GM18951 (cell line): ENCODE data around the gene DNAJC5G.

Experiments used
- POLR2A ChIP-seq: IDR thresholded peaks from 4 replicates; pipeline ENCODE4 v1.6.1; 2011; ENCODE audit warnings: mild to moderate bottlenecking; ENCODE audit not compliant: insufficient read length, insufficient read depth; ENCODE audit errors: extremely low read depth
- in situ Hi-C: fragments of 300-500 bp; cut with MboI; formaldehyde crosslinking; loops from one replicate; pipeline ENCODE4 v1.12.0; 2022; ENCODE audit warnings: low sequenced_read_pairs, mixed read lengths, inconsistent platforms; ENCODE audit not compliant: unreplicated experiment

Gene DNAJC5G

DNA sequence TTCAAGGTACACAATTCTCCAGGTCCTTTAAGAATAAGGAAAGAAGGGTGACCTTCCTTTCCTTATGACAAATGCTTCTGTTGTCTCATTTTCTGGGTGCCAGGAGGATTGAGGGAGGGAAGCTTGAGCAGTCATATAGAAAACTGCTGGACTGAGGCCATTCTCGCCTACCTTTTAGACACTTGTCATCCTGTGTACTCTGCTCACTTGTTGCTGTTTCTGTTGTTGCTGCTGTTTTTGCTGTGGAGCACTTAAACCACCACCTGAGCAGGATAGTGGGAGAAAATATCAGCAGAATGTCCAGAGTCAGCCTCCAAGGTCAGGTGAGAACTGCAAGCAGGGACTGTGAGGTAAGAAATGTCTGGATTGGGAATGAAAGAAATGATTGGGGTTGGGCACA lies 2.8 kb downstream of the DNAJC5G start:
- in situ Hi-C loops = loop anchor here (10.0 kb wide), 1 partner anchor 323 kb away; no protein-coding TSS in a partner anchor
- no peak for TF ChIP-seq POLR2A

DNA sequence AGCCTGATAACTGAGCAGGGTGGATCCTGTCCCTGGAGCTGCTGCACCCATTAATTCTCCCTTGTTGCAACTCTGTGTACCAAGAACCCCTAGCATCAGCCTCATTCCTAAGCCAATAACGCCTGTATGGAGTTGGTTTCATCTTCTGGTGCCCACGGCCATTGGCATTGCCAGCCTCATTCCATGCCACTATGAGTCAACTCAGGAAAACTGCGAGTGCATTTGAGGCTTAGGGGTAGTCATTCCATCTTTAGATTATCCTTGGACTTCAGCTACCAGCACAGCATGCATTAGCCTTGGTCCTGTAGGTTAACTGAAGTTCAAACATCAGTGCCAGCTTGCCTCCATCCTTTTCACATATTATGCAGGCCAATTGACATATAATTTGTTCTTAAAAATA lies 5.6 kb downstream of the DNAJC5G start:
- TF ChIP-seq POLR2A = no peak

DNA sequence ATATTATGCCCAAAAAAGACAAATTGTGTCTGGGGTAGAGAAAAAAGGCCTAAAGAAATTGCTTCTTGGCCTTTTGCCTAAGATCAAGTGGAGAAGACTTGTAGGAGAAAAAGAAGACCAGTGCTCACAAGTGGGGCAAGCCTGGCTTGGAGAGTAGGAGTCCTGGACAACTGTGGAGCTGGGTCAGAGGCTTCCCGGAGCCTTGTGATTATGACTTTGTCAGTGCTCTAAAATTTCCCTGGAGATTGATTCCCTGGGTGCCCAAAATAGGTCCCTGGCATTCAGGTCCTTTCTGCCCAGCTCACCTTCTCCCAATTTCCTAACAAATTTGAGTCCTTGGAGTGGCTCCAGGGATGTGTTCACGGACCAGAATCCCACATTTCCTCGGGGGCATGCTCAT lies 6.2 kb downstream of the DNAJC5G start:
- in situ Hi-C loops = loop anchor here (10.0 kb wide), 1 partner anchor 177 kb away; no protein-coding TSS in a partner anchor
- TF ChIP-seq POLR2A = no peak

More for the DNA sequence above, 5.6 kb downstream of the DNAJC5G start:
- in situ Hi-C loops = loop anchor here (10.0 kb wide), 1 partner anchor 176 kb away; no protein-coding TSS in a partner anchor

DNA sequence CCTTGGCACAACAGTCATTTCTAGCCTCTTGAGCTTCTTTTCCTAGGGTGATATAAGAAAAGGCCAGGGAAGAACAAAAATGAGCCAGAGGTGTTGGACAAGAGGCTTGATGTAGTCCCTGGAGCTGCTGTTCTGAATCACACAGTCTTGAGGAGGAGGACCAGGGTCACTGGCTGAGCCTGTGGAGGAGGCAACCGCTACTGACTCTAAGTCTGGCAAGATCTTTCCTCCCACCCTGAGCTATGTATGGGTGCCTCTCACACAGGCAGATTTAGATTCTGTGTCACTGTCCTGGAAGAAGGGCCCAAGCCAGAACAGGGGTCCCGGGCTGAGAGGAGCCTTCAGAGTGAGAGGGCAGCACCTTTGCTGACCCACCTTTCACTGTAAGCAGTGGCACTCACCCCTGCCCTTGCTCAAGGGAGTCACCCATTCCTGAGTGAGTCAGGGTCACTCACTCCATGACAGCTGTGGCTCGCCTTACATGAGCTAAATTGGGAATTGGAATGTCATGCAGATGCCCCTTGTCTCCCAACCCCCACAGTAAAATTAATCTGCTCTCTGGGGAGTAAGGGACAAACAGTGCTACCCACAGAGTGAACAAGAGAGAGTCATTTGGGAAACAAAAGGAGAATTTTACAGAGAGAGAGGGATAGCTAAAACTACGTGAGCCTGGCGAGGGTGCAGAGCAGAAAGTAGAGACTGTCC lies 6.8 kb downstream of the DNAJC5G start, which contains the start of gene TRIM54:
Gene TRIM54, plus strand, starts transcription at position 575 of the 705 bp plus-strand sequence. CDS start 303 bp downstream, outside the sequence.
- in situ Hi-C loops = loop anchor here (10.0 kb wide), 1 partner anchor 177 kb away; no protein-coding TSS in a partner anchor
- no peak for TF ChIP-seq POLR2A

DNA sequence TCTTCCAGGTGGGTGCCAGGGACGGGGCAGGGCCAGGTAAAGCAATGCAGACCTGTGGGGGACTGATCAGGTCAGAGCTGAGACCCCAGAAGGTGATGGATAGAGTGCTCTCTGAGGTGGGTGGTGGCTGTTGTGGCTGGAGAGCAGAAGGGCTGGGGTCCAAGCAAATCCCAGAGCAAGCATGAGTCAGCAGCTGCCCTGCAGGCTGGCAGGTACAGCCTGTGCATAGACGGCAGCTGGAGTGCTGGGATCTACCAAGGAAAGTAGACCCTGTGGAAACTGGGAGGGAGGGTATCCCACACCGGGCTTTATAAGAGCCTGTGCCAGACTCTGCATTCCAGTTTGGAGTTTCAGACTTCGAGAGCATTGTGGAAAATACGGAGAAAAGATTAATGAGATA lies 7.7 kb downstream of the DNAJC5G start:
- TF ChIP-seq POLR2A = no peak

DNA sequence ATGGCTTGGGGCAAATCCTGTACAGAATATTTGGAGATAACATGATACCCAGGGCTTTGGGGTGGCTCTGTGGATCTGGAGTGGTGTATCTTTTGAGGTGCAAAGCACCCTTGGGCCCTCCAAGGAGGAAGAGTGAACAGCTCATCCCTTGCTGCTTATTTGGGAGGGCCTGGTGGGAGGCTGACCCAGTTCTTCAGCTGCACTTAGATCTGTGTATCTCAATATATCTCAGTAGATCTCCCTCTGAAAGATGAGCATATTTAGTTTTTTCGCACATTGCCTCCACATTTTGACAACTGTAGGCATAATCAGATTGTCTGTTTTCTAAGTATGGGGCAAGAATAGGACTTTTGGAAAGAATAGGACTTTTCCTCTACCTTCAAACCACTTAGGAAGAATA lies 9.8 kb downstream of the DNAJC5G start:
- in situ Hi-C loops = loop anchor here (10.0 kb wide), 1 partner anchor 180 kb away; no protein-coding TSS in a partner anchor
- TF ChIP-seq POLR2A = no peak

More for the DNA sequence above, 7.7 kb downstream of the DNAJC5G start:
- in situ Hi-C loops = loop anchor here (10.0 kb wide), 1 partner anchor 178 kb away; no protein-coding TSS in a partner anchor

DNA sequence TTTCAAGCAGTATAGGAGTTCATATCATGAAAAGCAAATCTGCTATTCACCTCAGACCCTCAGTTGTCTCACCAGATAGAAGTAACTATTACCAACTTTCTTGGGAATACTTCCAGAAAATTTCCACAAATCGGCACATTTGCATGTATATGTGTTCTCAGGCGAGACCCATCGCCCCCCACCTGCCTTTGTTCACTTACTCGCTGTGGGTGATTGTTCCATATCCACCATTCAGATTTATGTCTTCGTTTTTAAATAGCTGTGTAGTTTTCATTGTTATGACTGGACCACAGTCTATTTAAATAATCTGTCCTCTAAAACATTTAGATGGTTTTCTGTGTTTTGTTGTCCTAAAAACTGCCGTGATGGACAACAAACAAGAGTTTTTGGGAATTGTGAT lies 10.2 kb downstream of the DNAJC5G start:
- no peak for TF ChIP-seq POLR2A

DNA sequence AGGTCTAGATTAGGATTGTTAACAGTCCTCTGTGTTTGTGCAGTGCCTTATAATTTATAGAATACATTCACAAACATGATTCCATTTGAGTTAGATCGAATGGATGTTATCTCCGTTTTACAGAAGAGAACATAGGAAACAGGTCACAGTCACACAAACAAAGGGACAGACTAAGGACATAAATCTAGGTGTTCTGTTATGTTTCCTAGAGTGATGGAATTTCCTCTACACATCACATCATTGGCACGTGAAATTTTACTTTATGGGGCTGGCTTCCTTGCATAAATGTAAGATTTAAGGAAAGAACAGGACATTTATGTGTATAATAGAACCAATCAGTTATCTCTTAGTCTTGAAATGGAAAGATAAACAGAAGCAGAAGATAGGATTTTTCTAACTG lies 13.4 kb downstream of the DNAJC5G start:
- in situ Hi-C loops = loop anchor here (10.0 kb wide), 1 partner anchor 184 kb away; no protein-coding TSS in a partner anchor
- no peak for TF ChIP-seq POLR2A

More for the DNA sequence above, 10.2 kb downstream of the DNAJC5G start:
- in situ Hi-C loops = loop anchor here (10.0 kb wide), 1 partner anchor 181 kb away; no protein-coding TSS in a partner anchor

DNA sequence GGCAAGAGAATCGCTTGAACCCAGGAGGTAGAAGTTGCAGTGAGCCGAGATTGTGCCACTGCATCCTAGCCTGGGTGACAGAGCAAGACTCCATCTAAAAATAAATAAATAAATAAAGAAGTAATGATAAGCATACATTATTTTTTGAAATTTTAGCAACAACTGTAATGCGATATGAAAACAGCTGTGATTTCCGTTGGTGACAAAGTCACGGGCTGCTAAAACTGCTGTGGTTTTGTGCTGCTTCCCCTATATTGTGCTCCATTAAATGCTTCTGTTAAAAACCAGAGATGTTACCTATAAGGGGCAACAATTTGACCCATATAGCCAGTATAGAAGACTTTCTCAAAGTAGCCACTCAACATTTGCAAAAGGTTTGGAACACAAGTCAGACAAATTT lies 15.3 kb downstream of the DNAJC5G start:
- in situ Hi-C loops = no loop called here
- no peak for TF ChIP-seq POLR2A

DNA sequence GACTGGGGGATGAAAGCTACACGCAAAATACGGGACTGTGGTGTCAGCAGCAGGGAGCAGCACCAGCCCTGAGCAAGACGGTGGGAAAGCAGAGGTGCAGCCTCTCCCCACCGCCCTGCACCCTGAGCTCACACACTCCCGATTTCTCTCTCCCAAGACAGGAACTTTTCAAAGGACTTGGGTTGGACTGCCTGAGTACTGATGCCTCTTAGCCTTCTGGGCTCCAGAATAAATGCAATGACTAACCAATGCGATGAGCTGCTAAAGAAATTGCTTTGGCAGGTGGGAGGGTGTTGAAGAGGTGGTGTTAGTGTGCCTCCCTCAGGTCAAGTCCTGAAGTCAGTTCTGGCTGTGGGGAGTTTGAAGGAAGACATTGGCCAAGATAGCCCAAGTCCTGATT lies 16.6 kb downstream of the DNAJC5G start:
- in situ Hi-C loops = no loop called here
- TF ChIP-seq POLR2A = no peak

DNA sequence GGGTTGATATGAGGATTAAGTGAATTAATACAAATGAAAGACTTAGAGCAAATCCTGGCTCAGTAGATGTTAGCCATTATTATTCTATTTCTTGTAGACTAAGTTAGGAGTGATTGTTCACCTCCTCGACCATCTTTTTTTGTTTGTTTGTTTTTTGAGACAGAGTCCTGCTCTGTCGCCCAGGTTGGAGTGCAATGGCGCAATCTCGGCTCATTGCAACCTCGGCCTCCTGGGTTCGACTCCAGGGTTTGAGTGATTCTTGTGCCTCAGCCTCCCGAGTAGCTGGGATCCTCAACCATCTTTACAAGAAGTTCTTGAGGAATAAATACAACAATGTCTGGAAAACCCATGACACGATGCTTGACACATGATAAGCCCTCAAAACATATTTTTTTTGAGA lies 19.7 kb downstream of the DNAJC5G start:
- TF ChIP-seq POLR2A = no peak
- in situ Hi-C loops = no loop called here

DNA sequence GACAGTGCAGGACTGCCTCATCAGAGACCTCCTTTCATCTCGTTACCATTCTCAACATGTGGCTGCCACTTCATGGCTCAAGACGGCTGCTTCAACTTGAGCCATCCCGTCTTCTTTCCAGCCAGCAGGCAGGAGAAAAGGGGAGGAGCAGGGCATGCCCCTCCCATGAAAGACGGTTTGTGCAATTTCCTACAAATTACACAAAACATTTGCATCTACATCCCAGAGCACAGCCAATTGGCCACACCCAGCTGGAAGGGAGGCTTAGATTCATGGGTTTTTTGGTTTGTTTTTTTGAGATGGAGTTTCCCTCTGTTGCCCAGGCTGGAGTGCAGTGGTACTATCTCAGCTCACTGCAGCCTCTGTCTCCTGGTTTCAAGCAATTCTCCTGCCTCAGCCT lies 21.2 kb downstream of the DNAJC5G start:
- in situ Hi-C loops = no loop called here
- no peak for TF ChIP-seq POLR2A

DNA sequence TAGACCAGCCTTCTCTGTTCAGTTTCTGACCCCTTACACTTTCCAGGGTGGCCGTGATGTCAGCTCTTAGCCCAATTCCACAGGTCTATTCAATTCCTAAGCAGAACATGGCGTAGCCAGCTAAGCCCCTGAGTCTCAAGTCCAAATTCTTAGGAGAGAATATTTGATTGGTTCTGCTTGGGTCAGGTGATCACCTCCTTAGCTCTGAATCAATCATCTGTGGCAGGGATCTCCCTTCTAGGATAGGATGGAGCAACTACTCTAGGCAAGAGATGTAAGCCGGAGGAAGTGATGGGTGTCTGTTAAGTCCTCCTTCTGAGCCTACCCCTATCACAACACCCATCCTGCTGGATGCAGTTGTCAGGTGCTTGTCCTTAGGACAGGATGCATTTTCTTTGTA lies 22.0 kb downstream of the DNAJC5G start:
- TF ChIP-seq POLR2A = no peak
- in situ Hi-C loops = no loop called here
